Measurements from ENCODE around the gene HCFC2.

Gene HCFC2

DNA sequence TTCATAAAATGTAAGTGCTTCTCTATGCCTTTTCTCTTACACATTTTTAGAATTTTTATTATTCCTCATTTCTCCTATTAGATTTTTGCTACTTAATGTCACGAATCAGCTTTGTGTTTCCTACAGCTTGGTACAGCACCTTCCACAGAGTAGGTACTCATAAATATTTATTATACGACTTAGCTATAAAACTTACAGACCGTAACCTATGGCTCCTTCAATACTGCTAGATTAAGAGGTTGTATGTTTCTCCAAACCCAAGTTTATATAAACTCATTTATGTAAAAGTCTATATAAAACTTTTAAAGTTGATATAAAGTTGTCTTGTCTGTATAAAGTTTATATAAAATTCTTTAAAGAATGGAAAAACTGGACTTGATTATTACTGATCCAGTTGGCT lies 62.2 kb downstream of the HCFC2 start:
- TF ChIP-seq, protein P1, sequence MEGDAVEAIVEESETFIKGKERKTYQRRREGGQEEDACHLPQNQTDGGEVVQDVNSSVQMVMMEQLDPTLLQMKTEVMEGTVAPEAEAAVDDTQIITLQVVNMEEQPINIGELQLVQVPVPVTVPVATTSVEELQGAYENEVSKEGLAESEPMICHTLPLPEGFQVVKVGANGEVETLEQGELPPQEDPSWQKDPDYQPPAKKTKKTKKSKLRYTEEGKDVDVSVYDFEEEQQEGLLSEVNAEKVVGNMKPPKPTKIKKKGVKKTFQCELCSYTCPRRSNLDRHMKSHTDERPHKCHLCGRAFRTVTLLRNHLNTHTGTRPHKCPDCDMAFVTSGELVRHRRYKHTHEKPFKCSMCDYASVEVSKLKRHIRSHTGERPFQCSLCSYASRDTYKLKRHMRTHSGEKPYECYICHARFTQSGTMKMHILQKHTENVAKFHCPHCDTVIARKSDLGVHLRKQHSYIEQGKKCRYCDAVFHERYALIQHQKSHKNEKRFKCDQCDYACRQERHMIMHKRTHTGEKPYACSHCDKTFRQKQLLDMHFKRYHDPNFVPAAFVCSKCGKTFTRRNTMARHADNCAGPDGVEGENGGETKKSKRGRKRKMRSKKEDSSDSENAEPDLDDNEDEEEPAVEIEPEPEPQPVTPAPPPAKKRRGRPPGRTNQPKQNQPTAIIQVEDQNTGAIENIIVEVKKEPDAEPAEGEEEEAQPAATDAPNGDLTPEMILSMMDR (IDR thresholded peaks at IDR 0.05; ENCODE audit: low read depth, low read length) = no peak
- H3K4me3 ChIP-seq (ENCODE audit: low read depth, low read length) = no peak overlapping the region

DNA sequence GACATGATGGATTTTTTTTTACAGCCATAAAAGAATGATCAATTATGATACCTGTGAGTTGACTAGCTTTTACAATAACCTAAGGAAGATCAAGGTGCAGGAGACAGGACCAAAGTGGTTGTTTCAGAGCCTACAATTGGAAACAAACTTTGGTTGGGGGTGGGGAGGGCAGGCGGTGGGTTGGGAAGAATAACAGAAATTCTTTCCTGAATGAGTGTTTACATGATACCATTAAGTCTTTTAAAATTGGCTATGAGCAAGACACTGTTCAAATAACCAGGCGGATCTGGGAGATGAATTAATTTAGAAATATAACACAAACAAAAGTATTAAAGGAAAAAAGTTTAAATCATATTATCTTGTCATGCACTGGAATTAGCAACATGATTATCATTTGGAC lies 66.4 kb downstream of the HCFC2 start:
- TF ChIP-seq, protein P1 (IDR thresholded peaks at IDR 0.05; ENCODE audit: low read depth, low read length) = no peak
- H3K4me3 ChIP-seq (ENCODE audit: low read depth, low read length) = no peak overlapping the region

DNA sequence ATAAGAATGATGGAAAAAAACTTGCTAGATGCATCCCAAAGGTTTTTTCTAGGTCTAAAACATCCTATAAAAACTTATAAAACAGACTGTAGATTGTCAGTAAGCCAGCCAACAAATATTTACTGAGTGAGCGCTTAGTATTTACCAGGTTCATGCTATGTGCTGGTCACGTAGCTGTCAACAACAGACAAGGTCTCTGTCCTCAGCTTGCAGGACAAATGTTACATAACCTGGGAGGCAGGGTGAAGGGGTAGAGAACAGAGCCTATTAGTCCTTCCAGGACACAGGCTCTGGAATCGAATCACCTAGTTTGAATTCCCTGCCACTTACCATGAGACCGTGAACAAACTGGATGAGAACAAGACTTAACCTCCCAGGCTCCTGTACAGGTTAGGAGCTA lies 67.3 kb downstream of the HCFC2 start:
- no peak overlapping the region for H3K4me3 ChIP-seq (ENCODE audit: low read depth, low read length)
- TF ChIP-seq, protein P1 (IDR thresholded peaks at IDR 0.05; ENCODE audit: low read depth, low read length) = no peak

DNA sequence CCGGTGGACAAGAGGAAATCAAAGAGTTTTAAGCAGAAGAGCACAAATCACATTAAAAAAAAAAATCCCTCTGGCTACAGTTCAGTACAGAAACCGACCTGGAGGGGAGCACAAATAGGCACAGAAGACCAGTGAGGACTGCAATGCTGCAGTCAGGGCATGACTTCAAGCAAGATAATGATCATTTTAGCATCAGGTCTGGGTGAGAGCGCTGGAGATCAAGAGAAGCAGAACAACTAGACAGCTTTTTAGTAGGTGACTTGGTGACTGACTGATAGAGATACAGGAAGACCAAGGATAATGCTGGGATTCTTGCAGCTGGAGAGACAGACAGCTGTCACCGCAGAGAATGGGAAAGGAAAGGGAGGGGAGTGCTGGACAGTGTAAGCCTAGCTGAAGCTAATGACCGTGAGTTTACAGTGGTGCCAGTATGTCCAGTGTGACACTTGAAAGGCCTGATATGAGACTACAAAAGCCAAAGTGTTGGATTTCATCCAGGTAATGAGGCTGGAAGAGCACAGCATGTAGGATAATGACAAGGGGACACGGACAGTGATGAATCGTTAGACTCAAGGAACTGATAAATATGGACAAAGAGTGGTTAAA lies 68.1 kb downstream of the HCFC2 start:
- no peak overlapping the region for H3K4me3 ChIP-seq (ENCODE audit: low read depth, low read length)
- TF ChIP-seq, protein P1 (IDR thresholded peaks at IDR 0.05; ENCODE audit: low read depth, low read length) = no peak

DNA sequence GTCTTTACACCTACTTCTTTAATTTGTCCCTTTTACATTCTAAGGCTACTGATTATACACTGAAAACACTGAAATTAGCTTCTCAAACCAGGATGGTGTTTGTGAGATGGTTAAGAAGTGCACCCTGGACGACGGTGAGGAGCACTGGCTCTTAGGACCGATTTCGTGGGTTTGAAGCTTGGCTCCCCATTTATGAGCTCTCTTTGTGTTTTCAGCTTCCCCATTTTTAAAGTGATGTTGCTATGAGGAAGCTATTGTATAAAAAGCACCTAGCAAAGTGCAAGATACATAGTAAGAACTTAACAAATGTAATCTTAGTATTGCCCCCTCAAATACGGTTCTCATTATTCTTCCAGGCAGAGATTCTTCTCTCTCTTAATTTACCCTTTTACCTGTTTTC lies 69.0 kb downstream of the HCFC2 start:
- H3K4me3 ChIP-seq (ENCODE audit: low read depth, low read length) = no peak overlapping the region
- TF ChIP-seq, protein P1 (IDR thresholded peaks at IDR 0.05; ENCODE audit: low read depth, low read length) = no peak

DNA sequence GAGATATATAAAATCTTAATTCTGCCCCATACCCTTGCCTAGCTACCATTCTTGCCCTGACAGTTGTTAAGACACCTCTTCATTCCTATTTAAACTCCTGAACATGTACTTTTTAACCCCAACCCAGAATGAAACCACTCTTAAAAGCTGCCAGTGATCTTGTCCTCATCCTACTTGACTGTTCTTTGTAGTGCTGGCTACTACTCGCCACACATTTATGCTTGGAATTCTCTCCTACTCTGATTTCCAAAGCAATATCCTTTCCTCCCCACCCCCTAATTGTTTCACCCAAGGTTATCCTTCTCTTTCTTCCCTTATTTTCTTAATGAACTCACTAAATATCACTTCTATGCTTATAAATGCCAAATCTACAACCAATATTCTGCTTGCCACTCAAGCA lies 69.5 kb downstream of the HCFC2 start:
- H3K4me3 ChIP-seq (ENCODE audit: low read depth, low read length) = no peak overlapping the region
- TF ChIP-seq, protein P1 (IDR thresholded peaks at IDR 0.05; ENCODE audit: low read depth, low read length) = no peak

DNA sequence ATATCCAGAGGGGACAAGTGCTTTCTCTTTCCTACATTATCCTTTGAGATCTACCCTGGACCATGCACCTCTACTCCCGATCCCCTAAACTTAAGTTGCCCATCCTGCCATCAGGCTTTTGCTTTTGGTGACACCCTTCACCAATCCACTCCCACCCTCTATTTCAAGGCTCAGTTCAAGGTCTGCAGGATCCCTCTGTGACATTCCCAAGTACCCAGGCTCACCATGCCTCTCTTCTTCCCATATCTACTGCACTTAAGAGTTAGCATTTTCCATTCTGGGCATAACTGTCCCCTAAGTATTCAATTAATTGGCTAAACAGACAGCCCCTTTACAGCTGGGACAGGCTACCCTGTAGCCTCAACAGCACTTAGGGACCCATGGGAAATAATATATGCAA lies 70.6 kb downstream of the HCFC2 start:
- TF ChIP-seq, protein P1 (IDR thresholded peaks at IDR 0.05; ENCODE audit: low read depth, low read length) = no peak
- H3K4me3 ChIP-seq (ENCODE audit: low read depth, low read length) = no peak overlapping the region

Data from WI38 (cell line).